ENCODE data around the gene PADI4. TPM values are rescaled to one million over a fixed set of nuclear protein-coding genes. Genes with fewer than 3 reads are reported as not detected.

The PADI4 gene
- total and polyA plus RNA-seq, 5 donors: 0.05 to 0.40 (median 0.18) TPM; not detected in 2

DNA sequence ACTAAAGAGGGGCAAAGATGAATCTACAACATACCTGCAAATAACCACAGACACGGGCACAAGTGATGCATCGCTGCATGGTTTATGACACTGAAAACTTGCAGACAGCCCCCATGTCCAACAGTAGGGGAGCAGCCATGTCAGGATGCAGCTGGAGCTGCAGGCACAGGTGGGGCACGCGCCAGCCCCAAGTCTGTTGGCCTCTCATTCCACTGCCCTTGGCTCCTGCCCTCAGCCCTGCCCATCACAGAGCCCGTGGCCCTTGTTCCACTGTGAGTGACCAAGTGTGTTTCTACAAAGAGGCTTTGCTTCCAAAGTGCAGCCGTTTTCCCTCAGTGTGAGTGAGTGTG lies 3.2 kb upstream of the PADI4 start:
- H3K4me1 ChIP-seq (ENCODE audit: control insufficient read depth, insufficient read depth, low read length): no peaks in the 10 kb centered on the region
- WGBS: 45% methylated on average over 6 of the region's 6 CpGs
- no peak overlapping the region for H3K4me3 ChIP-seq (ENCODE audit: low read length)
- peaks cover 4% of the 10 kb centered on the region for H3K9me3 ChIP-seq (ENCODE audit: control insufficient read depth, low read length)
- no peak overlapping the region for H3K27ac ChIP-seq (ENCODE audit: low read length)
- intact Hi-C loops (cut with DNase I): no loop called here
- ATAC-seq: no peak
- no peaks in the 10 kb centered on the region for H3K27me3 ChIP-seq (ENCODE audit: control insufficient read depth, insufficient read depth)
- no peak for DNase-seq

DNA sequence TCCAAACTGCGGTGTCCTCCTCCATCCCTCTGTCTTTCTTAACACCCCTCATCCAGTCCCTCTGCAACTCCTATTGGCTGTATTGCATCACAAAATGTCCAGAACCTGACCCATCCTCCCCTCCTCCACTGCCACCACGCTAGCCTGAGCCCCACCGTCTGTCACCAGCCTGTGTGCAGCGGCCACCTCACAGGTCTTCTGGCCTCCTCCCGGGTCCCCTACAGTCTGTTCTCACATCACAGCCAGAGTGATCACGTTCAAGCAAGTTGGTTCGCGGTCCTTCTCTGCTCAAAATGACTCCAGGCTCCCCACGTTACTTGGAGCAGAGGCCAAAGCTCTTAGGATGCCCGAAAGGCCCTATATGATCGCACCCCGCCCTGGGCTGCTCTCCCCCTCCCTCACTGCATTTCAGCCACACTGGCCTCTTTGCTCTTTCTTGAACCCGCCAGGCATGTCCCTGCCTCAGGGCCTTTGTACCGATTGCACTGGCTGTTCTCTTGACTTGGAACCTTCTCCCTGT lies 2.4 kb upstream of the PADI4 start:
- peaks cover 4% of the 10 kb centered on the region for H3K9me3 ChIP-seq (ENCODE audit: control insufficient read depth, low read length)
- ATAC-seq (no peak), DNase-seq (no peak)
- intact Hi-C loops (cut with DNase I): no loop called here
- H3K4me1 ChIP-seq (ENCODE audit: control insufficient read depth, insufficient read depth, low read length): no peaks in the 10 kb centered on the region
- H3K27me3 ChIP-seq (ENCODE audit: control insufficient read depth, insufficient read depth): no peaks in the 10 kb centered on the region
- no peak overlapping the region for H3K27ac ChIP-seq (ENCODE audit: low read length)
- 63% methylated on average over 14 of the region's 14 CpGs for WGBS
- no peak overlapping the region for H3K4me3 ChIP-seq (ENCODE audit: low read length)

DNA sequence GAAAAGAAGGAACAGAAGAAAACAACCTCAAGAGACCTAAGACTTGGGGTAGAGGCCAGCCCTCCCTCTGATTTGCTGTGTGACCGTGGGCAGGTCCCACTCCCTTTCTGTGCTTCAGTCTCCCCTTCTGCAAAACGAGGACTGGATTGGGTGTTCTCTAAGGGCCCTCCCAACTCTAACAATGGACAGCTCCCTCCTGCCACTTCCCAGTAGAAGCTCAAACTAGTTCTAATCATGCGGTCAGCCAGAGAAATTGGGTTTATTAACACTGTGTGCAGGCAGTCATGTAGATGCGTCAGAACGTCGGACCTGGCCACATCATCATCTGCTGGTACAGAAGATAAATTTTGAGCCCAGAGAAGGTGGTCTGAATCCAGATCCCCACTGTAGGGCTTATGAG lies 1.6 kb upstream of the PADI4 start:
- peaks cover 4% of the 10 kb centered on the region for H3K9me3 ChIP-seq (ENCODE audit: control insufficient read depth, low read length)
- H3K4me1 ChIP-seq (ENCODE audit: control insufficient read depth, insufficient read depth, low read length): no peaks in the 10 kb centered on the region
- H3K27ac ChIP-seq (ENCODE audit: low read length): no peak overlapping the region
- H3K4me3 ChIP-seq (ENCODE audit: low read length): no peak overlapping the region
- H3K27me3 ChIP-seq (ENCODE audit: control insufficient read depth, insufficient read depth): no peaks in the 10 kb centered on the region
- intact Hi-C loops (cut with DNase I): no loop called here
- ATAC-seq (no peak), DNase-seq (no peak)
- 55% methylated on average over 6 of the region's 6 CpGs for WGBS

- Histone ChIP-seq H3K27me3 (ENCODE audit: control insufficient read depth, insufficient read depth) (no peaks in the 10 kb centered on the region), H3K27ac (ENCODE audit: low read length) (no peak overlapping the region), H3K4me1 (ENCODE audit: control insufficient read depth, insufficient read depth, low read length) (no peaks in the 10 kb centered on the region), H3K4me3 (ENCODE audit: low read length) (no peak overlapping the region), H3K9me3 (ENCODE audit: control insufficient read depth, low read length) (peaks cover under 1% of the 10 kb centered on the region)
- ATAC-seq: no peak
- 39% methylated on average over 6 of the region's 6 CpGs for WGBS
- no peak for DNase-seq
- intact Hi-C loops (cut with DNase I): no loop called here
Observed at GRCh38 chr1:17306921-17307320, 1.1 kb upstream of the PADI4 start.

DNA sequence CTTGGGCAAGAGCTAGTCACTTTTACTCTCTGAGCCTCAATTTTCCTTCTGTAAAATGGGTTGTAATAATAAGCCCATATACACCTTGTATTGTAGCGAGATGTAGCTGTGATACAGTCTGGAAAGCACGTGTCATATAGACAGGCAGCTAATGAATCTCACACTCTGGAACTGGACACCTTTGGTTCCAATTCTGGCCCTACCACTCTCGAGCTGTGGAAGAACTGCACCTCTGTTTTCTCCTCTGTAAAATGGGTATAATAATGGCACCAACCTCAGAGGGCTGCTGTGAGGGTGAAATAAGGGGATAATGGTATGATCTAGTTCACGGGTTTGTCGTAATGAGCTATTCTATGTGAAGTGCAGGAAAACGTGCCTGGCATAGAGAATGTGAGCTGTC lies 668 bp upstream of the PADI4 start:
- Histone ChIP-seq H3K9me3 (ENCODE audit: control insufficient read depth, low read length) (no peaks in the 10 kb centered on the region), H3K4me1 (ENCODE audit: control insufficient read depth, insufficient read depth, low read length) (no peaks in the 10 kb centered on the region), H3K27ac (ENCODE audit: low read length) (no peak overlapping the region), H3K27me3 (ENCODE audit: control insufficient read depth, insufficient read depth) (no peaks in the 10 kb centered on the region), H3K4me3 (ENCODE audit: low read length) (no peak overlapping the region)
- DNase-seq (no peak), ATAC-seq (no peak)
- 84% methylated on average over 6 of the region's 6 CpGs for WGBS
- intact Hi-C loops (cut with DNase I): no loop called here

DNA sequence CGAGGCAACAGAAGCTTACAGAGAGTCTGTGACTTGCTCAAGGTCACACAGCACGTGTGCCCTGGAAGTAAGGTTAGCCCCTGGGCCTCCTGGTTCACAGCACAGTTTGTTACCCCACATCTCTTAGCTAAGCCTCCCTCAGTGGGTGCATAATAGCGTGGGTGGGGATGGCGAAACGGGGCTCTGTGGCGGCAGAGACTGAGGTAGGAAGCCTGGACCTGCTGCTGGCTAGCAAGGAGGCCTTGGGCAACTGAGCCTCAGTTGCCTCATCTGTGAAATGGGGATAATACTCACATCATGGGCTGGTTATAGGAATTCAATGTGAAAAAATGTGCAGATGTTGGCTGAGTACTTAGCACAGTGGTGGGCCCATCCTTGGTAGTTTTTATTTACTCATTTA lies 596 bp downstream of the PADI4 start:
- Histone ChIP-seq H3K27ac (ENCODE audit: low read length) (no peak overlapping the region), H3K9me3 (ENCODE audit: control insufficient read depth, low read length) (no peaks in the 10 kb centered on the region), H3K4me3 (ENCODE audit: low read length) (no peak overlapping the region), H3K4me1 (ENCODE audit: control insufficient read depth, insufficient read depth, low read length) (no peaks in the 10 kb centered on the region), H3K27me3 (ENCODE audit: control insufficient read depth, insufficient read depth) (no peaks in the 10 kb centered on the region)
- 55% methylated on average over 6 of the region's 6 CpGs for WGBS
- DNase-seq (no peak), ATAC-seq (no peak)
- intact Hi-C loops (cut with DNase I): no loop called here

DNA sequence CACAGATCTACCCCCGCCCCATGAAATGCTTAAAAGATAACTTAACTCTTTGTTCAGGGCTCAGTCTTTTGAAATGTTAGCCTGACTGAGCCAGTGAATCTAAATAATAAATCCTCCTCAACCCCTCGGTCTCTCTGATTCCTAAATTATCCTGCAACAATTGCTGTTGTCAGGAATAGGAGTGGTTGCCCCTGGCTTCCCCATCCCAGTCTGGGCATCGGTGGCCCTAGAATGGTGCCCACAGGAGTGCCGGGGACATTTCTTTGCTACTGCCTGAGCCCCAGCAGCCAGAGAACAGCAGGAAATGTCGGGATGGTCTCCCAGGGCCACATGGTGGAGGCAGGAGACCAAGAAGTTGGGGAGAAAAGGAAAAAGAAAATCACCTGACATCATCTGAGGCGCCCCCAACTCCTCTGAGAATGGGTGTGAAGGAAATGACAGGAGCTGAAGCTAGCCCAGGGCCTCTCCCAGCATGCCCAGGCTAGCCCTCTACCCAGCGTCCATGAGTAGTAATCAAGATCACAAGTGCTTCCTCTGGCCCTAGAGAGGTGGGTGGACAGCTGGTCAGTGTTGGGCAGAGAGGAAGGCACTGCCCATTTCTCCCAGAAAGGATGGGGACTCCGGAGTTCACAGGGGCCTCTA lies 1.6 kb downstream of the PADI4 start:
- no peaks in the 10 kb centered on the region for H3K9me3 ChIP-seq (ENCODE audit: control insufficient read depth, low read length)
- intact Hi-C loops (cut with DNase I): no loop called here
- H3K27me3 ChIP-seq (ENCODE audit: control insufficient read depth, insufficient read depth): no peaks in the 10 kb centered on the region
- DNase-seq: no peak
- H3K4me3 ChIP-seq (ENCODE audit: low read length): no peak overlapping the region
- no peaks in the 10 kb centered on the region for H3K4me1 ChIP-seq (ENCODE audit: control insufficient read depth, insufficient read depth, low read length)
- H3K27ac ChIP-seq (ENCODE audit: low read length): no peak overlapping the region
- WGBS: 40% methylated on average over 8 of the region's 8 CpGs
- no peak for ATAC-seq

- H3K27me3 ChIP-seq (ENCODE audit: control insufficient read depth, insufficient read depth): no peaks in the 10 kb centered on the region
Observed at GRCh38 chr1:17310068-17310640, 2.2 kb downstream of the PADI4 start.

DNA sequence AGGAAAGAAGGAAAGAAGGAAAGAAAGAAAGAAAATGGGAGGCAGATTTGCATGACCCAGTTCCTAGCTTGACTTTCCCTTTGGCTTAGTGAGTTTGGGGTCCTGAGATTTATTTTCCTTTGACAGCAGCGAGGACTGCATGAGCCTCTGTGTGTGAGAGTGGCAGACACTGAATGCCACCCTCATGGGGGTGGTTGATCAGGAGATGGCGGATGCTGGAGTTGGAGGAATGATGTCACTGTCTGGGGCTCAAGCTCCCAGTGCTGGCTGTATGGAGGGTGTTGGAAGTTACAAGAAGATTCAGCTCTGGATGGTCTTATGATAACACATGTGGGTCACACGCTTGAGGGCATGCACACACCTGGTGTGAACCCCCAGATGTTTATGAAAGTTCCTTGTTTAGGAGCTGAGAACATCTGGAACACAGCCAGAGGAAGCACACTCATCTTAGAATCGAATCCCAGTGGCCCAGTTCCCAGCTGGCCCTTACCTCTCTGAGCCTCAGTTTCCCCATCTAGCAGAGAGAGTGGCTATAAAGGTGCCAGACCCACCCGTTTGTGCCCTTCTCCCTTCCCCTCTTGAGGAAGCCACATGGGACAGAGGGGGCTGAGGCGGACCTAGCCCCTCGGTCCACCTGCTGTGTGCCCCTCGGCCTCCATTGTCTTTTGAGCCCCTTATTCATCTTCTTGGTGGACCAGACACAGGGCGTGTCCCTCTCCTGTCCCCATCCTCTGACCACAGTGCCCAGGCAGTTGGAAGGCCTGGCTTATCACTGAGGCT lies 5.7 kb downstream of the PADI4 start:
- H3K9me3 ChIP-seq (ENCODE audit: control insufficient read depth, low read length): no peaks in the 10 kb centered on the region
- H3K27me3 ChIP-seq (ENCODE audit: control insufficient read depth, insufficient read depth): no peaks in the 10 kb centered on the region
- DNase-seq (no peak), ATAC-seq (no peak)
- intact Hi-C loops (cut with DNase I): no loop called here
- H3K4me1 ChIP-seq (ENCODE audit: control insufficient read depth, insufficient read depth, low read length): no peaks in the 10 kb centered on the region
- H3K27ac ChIP-seq (ENCODE audit: low read length): no peak overlapping the region
- H3K4me3 ChIP-seq (ENCODE audit: low read length): no peak overlapping the region
- 81% methylated on average over 9 of the region's 9 CpGs for WGBS

More at GRCh38 chr1:17310068-17310640, 2.2 kb downstream of the PADI4 start:
- H3K4me1 ChIP-seq (ENCODE audit: control insufficient read depth, insufficient read depth, low read length): no peaks in the 10 kb centered on the region
- no peak overlapping the region for H3K4me3 ChIP-seq (ENCODE audit: low read length)
- intact Hi-C loops (cut with DNase I): no loop called here
- no peak overlapping the region for H3K27ac ChIP-seq (ENCODE audit: low read length)
- WGBS: 50% methylated on average over 7 of the region's 7 CpGs
- ATAC-seq (no peak), DNase-seq (no peak)
- H3K9me3 ChIP-seq (ENCODE audit: control insufficient read depth, low read length): no peaks in the 10 kb centered on the region

DNA sequence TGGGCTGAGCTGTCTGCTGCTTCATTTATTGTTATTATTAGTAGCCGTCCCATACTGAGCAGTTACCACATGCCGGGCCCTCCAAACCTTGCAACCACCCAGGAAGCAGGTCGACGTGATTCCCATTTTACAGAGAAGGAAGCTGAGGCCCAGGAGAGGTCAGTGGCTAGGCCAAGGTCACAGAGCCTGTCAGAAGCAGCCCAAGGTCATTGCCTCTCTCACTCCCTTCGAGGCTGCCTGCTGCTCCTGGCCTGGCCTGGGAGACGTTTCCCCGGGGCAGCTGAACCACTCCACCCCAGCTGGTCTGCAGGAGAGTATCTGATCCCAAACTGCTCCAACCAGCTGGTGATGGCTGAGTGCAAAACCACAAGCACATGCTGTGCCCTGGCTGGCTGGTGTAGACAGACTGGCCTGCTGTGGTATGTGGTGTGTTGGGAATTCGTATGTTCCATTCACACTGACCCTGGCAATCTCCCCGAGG lies 6.5 kb downstream of the PADI4 start:
- Histone ChIP-seq H3K4me3 (ENCODE audit: low read length) (no peak overlapping the region), H3K27me3 (ENCODE audit: control insufficient read depth, insufficient read depth) (no peaks in the 10 kb centered on the region), H3K9me3 (ENCODE audit: control insufficient read depth, low read length) (no peaks in the 10 kb centered on the region), H3K27ac (ENCODE audit: low read length) (no peak overlapping the region), H3K4me1 (ENCODE audit: control insufficient read depth, insufficient read depth, low read length) (no peaks in the 10 kb centered on the region)
- intact Hi-C loops (cut with DNase I): no loop called here
- ATAC-seq (no peak), DNase-seq (no peak)
- 51% methylated on average over 9 of the region's 9 CpGs for WGBS

- Histone ChIP-seq H3K4me3 (ENCODE audit: low read length) (no peak overlapping the region), H3K27me3 (ENCODE audit: control insufficient read depth, insufficient read depth) (no peaks in the 10 kb centered on the region), H3K4me1 (ENCODE audit: control insufficient read depth, insufficient read depth, low read length) (no peaks in the 10 kb centered on the region), H3K27ac (ENCODE audit: low read length) (no peak overlapping the region), H3K9me3 (ENCODE audit: control insufficient read depth, low read length) (no peaks in the 10 kb centered on the region)
- DNase-seq (no peak), ATAC-seq (no peak)
- intact Hi-C loops (cut with DNase I): no loop called here
- WGBS: 41% methylated on average over 7 of the region's 7 CpGs
Observed at GRCh38 chr1:17315542-17316130, 7.6 kb downstream of the PADI4 start.

All from right cardiac atrium (tissue), 5 donors.